ENCODE results near the gene KIF3A.

The KIF3A gene

DNA sequence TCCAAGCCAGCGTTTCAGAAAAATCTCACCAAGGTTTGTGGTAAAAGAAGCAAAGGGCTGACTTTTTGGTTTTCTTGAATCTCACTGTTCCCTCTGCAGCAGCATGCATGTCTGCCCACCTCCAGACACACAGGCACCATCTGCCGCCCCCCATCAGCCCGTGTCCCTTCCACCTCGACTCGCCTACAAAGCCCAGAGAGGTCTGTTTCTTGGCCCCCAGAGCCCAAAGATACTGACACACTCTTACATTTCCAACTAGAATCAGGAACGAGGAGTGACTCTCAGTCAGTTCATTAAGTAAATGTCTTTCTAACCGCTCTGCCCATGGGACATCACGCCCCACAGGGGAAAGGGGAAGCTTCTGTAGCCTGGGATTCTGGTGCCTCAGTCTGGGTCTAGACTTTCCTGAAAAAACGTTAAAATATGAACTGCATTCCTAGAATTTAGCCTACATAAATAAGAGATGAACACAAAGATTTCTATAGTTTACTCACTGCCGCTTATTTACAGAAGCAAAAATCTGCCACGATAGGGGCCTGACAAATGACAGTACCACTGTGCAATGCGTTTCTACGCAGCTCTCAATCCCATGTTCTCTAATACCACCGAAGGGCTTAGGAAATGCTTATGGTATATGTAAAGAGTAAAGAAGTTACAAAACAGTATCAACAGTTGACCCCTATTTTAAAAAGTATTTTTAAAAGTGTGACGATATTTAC, 59.5 kb downstream of the KIF3A start:
- no peak for DNase-seq (ENCODE audit: low read depth, low spot score)
- no peaks in the 10 kb centered on the region for H3K36me3 ChIP-seq (ENCODE audit: insufficient read depth, low read length)
- TF ChIP-seq POLR2AphosphoS5 (IDR thresholded peaks at IDR 0.05; ENCODE audit: borderline replicate concordance, low read depth, low read length) (no peak), FOXP2 (optimal IDR thresholded peaks at IDR 0.05; ENCODE audit: control extremely low read depth, extremely low read length, insufficient read depth) (no peak), EZH2 (IDR thresholded peaks at IDR 0.05) (no peak)
- H3K9ac ChIP-seq (ENCODE audit: insufficient read length): no peak overlapping the region
- H3K4me3 ChIP-seq: no peak overlapping the region
- H3K27ac ChIP-seq: no peak overlapping the region
- H3K9me3 ChIP-seq (ENCODE audit: low read depth, low read length): no peaks in the 10 kb centered on the region

DNA sequence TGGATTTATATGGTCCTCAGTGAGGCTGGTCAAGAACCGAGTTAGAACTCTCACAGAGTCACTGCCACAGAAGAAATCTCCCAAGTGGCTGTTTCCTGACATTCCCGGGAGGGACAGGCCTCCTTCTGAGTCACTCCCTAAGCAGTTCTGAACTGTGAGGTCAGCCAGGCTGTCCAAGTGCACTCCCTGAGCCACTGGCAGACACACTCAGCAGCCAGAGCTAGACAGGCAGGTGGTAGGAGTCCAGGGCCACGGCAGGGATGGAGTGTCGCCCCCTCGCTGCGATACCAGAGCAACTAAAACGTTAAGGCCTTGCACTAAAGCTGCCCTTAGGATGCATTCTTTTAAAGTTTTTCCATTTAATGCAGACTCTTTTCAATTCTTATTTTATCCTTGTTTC, 60.2 kb downstream of the KIF3A start:
- no peak for DNase-seq (ENCODE audit: low read depth, low spot score)

DNA sequence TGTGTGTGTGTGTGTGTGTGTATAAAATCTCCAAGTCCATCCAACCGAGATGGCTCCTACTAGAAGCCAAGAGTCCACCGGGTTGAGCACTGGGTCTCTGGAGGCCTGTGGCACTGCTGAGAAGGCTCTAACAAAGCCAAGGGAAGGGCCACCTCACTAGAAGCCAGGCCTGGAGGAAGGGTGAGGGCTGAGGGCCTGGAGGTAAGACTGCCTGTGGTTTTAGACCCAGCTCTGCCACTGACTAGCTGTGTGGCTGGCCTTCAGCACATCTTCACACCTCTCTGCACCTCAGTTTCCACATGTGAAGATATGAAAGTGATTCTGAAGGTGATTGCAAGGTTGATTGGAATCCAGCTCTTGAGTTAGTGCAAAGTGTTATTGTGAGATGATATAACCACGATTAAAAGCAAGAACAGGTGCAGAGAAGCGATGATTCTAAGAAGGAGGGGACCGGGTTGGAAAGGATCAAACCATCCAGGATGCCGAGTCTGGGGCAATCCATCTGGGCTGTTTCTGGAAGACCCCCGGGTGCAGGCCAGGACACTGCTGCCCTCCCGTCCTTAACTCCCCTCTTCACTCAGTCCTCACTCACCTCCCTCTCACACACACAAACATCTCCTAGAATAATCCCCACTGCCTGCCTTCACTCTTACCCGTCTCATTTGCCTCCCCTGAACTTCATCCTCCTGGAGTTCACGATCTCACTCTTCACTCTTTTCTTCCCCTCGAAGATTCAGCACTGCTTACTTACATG, 61.2 kb downstream of the KIF3A start:
- TF ChIP-seq FOXP2 (optimal IDR thresholded peaks at IDR 0.05; ENCODE audit: control extremely low read depth, extremely low read length, insufficient read depth) (no peak), POLR2AphosphoS5 (IDR thresholded peaks at IDR 0.05; ENCODE audit: borderline replicate concordance, low read depth, low read length) (no peak), EZH2 (IDR thresholded peaks at IDR 0.05) (no peak)
- H3K4me3 ChIP-seq: no peak overlapping the region
- H3K27ac ChIP-seq: no peak overlapping the region
- no peaks in the 10 kb centered on the region for H3K9me3 ChIP-seq (ENCODE audit: low read depth, low read length)
- H3K9ac ChIP-seq (ENCODE audit: insufficient read length): no peak overlapping the region
- no peak for DNase-seq (ENCODE audit: low read depth, low spot score)
- no peaks in the 10 kb centered on the region for H3K36me3 ChIP-seq (ENCODE audit: insufficient read depth, low read length)

More for the DNA sequence above, 60.2 kb downstream of the KIF3A start:
- no peaks in the 10 kb centered on the region for H3K9me3 ChIP-seq (ENCODE audit: low read depth, low read length)
- no peak overlapping the region for H3K9ac ChIP-seq (ENCODE audit: insufficient read length)
- no peak overlapping the region for H3K27ac ChIP-seq
- no peak for TF ChIP-seq FOXP2 (optimal IDR thresholded peaks at IDR 0.05; ENCODE audit: control extremely low read depth, extremely low read length, insufficient read depth)
- TF ChIP-seq POLR2AphosphoS5 (IDR thresholded peaks at IDR 0.05; ENCODE audit: borderline replicate concordance, low read depth, low read length): no peak
- no peak for TF ChIP-seq EZH2 (IDR thresholded peaks at IDR 0.05)
- H3K4me3 ChIP-seq: no peak overlapping the region
- no peaks in the 10 kb centered on the region for H3K36me3 ChIP-seq (ENCODE audit: insufficient read depth, low read length)

DNA sequence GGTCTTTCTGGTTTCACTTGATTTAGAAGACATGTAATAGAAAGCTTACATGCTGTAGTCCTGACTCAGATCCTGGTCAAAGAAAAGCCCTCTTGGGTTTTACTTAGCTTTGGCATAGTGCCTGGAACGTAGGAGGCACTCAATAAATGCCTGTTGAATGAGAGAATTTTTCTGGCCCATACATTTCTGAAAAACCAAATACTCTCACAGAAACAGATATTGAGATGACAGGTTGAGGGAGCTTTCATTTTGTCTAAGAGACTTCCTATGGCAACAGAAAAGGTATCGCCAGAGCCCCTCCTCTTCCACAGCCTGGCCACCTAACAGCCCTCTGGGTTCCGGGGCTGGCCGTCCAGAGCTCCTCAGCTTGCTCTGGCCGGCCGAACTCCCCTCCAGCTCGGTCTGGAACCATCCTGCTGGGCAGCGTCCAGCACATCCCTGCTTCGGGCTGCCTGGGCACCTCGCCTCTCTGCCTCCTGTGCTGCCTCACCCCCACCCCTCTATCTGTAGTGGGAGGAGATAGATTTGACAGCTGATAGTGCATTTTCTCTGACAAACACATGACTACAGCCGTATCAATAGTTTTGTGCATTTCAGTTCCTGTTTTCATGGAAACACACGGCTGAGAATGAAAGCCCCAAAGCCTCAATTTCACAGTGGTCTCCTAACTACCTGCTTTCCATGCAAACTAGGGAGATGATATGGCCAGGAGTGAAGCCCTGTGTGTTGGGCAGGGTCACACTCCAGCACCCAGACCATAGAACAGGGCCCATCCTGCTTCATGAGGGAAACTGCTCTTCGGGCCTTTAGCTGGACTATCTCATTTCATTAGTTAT, 62.5 kb downstream of the KIF3A start:
- no peaks in the 10 kb centered on the region for H3K9me3 ChIP-seq (ENCODE audit: low read depth, low read length)
- no peak overlapping the region for H3K27ac ChIP-seq
- H3K9ac ChIP-seq (ENCODE audit: insufficient read length): no peak overlapping the region
- DNase-seq (ENCODE audit: low read depth, low spot score): no peak
- H3K4me3 ChIP-seq: no peak overlapping the region
- no peaks in the 10 kb centered on the region for H3K36me3 ChIP-seq (ENCODE audit: insufficient read depth, low read length)
- TF ChIP-seq POLR2AphosphoS5 (IDR thresholded peaks at IDR 0.05; ENCODE audit: borderline replicate concordance, low read depth, low read length) (no peak), EZH2 (IDR thresholded peaks at IDR 0.05) (no peak), FOXP2 (optimal IDR thresholded peaks at IDR 0.05; ENCODE audit: control extremely low read depth, extremely low read length, insufficient read depth) (no peak)

DNA sequence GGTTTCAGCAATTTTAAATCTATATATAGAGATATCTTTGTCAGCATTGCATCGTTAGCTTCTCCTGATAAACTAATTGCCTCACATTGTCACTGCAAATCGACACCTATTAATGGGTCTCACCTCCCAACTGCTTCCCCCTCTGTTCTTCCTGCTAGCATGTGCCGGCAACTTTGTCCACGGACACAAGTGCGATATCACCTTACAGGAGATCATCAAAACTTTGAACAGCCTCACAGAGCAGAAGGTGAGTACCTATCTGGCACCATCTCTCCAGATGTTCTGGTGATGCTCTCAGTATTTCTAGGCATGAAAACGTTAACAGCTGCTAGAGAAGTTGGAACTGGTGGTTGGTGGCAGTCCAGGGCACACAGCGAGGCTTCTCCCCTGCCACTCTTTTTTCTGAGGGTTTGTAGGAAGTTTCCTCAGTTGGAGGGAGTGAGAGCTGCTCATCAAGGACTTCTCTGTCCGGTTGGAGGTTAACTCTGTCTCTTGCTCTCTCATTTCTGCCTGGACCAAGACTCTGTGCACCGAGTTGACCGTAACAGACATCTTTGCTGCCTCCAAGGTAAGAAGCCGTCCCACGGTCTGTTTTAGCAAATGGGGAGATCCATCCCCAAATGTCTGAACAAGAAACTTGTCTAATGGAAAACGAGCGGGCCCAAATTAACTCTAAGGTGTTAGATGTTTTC, 63.3 kb downstream of the KIF3A start, which contains the start of gene IL4:
TSS of gene IL4 (plus strand) at position 51 of the 692 bp plus-strand sequence. CDS start at position 113, 62 bp downstream.
- no peak within 1 kb of the TSS for H3K4me3 ChIP-seq
- H3K27ac ChIP-seq: no peak within 1 kb of the TSS
- no peak for DNase-seq (ENCODE audit: low read depth, low spot score)
- no peak for TF ChIP-seq FOXP2 (optimal IDR thresholded peaks at IDR 0.05; ENCODE audit: control extremely low read depth, extremely low read length, insufficient read depth)
- TF ChIP-seq POLR2AphosphoS5 (IDR thresholded peaks at IDR 0.05; ENCODE audit: borderline replicate concordance, low read depth, low read length): no peak
- no peak for TF ChIP-seq EZH2 (IDR thresholded peaks at IDR 0.05)
- no peaks in the 10 kb centered on the region for H3K9me3 ChIP-seq (ENCODE audit: low read depth, low read length)
- H3K9ac ChIP-seq (ENCODE audit: insufficient read length): no peak within 1 kb of the TSS
- H3K36me3 ChIP-seq (ENCODE audit: insufficient read depth, low read length): no peaks in the 10 kb centered on the region

DNA sequence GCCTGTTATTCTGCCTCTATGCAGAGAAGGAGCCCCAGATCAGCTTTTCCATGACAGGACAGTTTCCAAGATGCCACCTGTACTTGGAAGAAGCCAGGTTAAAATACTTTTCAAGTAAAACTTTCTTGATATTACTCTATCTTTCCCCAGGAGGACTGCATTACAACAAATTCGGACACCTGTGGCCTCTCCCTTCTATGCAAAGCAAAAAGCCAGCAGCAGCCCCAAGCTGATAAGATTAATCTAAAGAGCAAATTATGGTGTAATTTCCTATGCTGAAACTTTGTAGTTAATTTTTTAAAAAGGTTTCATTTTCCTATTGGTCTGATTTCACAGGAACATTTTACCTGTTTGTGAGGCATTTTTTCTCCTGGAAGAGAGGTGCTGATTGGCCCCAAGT, 63.9 kb downstream of the KIF3A start:
- Histone ChIP-seq H3K9me3 (ENCODE audit: low read depth, low read length) (no peaks in the 10 kb centered on the region), H3K36me3 (ENCODE audit: insufficient read depth, low read length) (no peaks in the 10 kb centered on the region), H3K27ac (no peak overlapping the region), H3K9ac (ENCODE audit: insufficient read length) (no peak overlapping the region), H3K4me3 (no peak overlapping the region)
- no peak for TF ChIP-seq POLR2AphosphoS5 (IDR thresholded peaks at IDR 0.05; ENCODE audit: borderline replicate concordance, low read depth, low read length)
- no peak for TF ChIP-seq FOXP2 (optimal IDR thresholded peaks at IDR 0.05; ENCODE audit: control extremely low read depth, extremely low read length, insufficient read depth)
- TF ChIP-seq EZH2 (IDR thresholded peaks at IDR 0.05): no peak
- DNase-seq (ENCODE audit: low read depth, low spot score): no peak

DNA sequence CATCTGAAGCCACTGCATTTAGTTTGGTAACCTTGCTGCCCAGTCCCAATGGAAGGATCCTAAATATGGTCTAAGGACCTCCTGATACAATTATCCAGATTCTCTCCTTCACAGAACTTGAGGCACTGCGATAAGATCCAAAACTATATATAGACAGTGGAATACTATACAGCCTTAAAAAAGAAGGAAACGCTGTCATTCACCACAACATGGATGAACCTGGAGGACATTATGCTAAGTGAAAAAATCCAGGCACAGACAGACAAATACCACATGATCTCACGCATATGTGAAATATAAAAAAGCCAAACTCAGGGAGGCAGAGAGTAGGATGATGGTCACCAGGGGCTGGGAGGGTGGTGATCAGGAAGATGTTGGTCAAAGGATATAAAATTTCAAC, 66.3 kb downstream of the KIF3A start:
- H3K9me3 ChIP-seq (ENCODE audit: low read depth, low read length): no peaks in the 10 kb centered on the region
- TF ChIP-seq POLR2AphosphoS5 (IDR thresholded peaks at IDR 0.05; ENCODE audit: borderline replicate concordance, low read depth, low read length): no peak
- no peak for TF ChIP-seq FOXP2 (optimal IDR thresholded peaks at IDR 0.05; ENCODE audit: control extremely low read depth, extremely low read length, insufficient read depth)
- TF ChIP-seq EZH2 (IDR thresholded peaks at IDR 0.05): no peak

More for the DNA sequence above, 66.3 kb downstream of the KIF3A start:
- Histone ChIP-seq H3K4me3 (no peak overlapping the region), H3K27ac (no peak overlapping the region), H3K36me3 (ENCODE audit: insufficient read depth, low read length) (no peaks in the 10 kb centered on the region), H3K9ac (ENCODE audit: insufficient read length) (no peak overlapping the region)
- DNase-seq (ENCODE audit: low read depth, low spot score): no peak
